Ishikawa (cell line): Measurements from ENCODE around the gene SPRTN.

Experiments used
- CEBPB ChIP-seq: IDR thresholded peaks from 2 replicates; pipeline ENCODE4 v1.6.1; 2012
- CREB1 ChIP-seq: IDR thresholded peaks from 2 replicates; pipeline ENCODE4 v1.6.1; 2012; ENCODE audit warnings: low read depth
- EGR1 ChIP-seq: IDR thresholded peaks from 2 replicates; pipeline ENCODE4 v1.6.1; 2012
- EP300 ChIP-seq: IDR thresholded peaks from 2 replicates; pipeline ENCODE4 v1.6.1; 2012; ENCODE audit warnings: borderline replicate concordance
- FOXM1 ChIP-seq: IDR thresholded peaks from 2 replicates; pipeline ENCODE4 v1.6.1; 2012; ENCODE audit warnings: low read depth, borderline replicate concordance
- MAX ChIP-seq: IDR thresholded peaks from 2 replicates; pipeline ENCODE4 v1.6.1; 2012
- NFIC ChIP-seq: IDR thresholded peaks from 2 replicates; pipeline ENCODE4 v1.6.1; 2012
- RAD21 ChIP-seq: IDR thresholded peaks from 2 replicates; pipeline ENCODE4 v1.6.1; 2012; ENCODE audit warnings: low read depth
- REST ChIP-seq: IDR thresholded peaks from 2 replicates; pipeline ENCODE4 v1.6.1; 2012; ENCODE audit warnings: low read depth, mild to moderate bottlenecking
- TAF1 ChIP-seq: IDR thresholded peaks from 2 replicates; pipeline ENCODE4 v1.6.1; 2012; ENCODE audit warnings: low read depth, mild to moderate bottlenecking
- TCF12 ChIP-seq: IDR thresholded peaks from 2 replicates; pipeline ENCODE4 v1.6.1; 2012; ENCODE audit warnings: low read depth
- TEAD4 ChIP-seq: IDR thresholded peaks from 2 replicates; pipeline ENCODE4 v1.6.1; 2012
- USF1 ChIP-seq: IDR thresholded peaks from 2 replicates; pipeline ENCODE4 v1.6.1; 2012
- YY1 ChIP-seq: IDR thresholded peaks from 2 replicates; pipeline ENCODE4 v1.6.1; 2012; ENCODE audit warnings: low read depth
- ZBTB7A ChIP-seq: IDR thresholded peaks from 2 replicates; pipeline ENCODE4 v1.6.1; 2012; ENCODE audit warnings: low read depth

Gene SPRTN, protein sequence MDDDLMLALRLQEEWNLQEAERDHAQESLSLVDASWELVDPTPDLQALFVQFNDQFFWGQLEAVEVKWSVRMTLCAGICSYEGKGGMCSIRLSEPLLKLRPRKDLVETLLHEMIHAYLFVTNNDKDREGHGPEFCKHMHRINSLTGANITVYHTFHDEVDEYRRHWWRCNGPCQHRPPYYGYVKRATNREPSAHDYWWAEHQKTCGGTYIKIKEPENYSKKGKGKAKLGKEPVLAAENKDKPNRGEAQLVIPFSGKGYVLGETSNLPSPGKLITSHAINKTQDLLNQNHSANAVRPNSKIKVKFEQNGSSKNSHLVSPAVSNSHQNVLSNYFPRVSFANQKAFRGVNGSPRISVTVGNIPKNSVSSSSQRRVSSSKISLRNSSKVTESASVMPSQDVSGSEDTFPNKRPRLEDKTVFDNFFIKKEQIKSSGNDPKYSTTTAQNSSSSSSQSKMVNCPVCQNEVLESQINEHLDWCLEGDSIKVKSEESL

DNA sequence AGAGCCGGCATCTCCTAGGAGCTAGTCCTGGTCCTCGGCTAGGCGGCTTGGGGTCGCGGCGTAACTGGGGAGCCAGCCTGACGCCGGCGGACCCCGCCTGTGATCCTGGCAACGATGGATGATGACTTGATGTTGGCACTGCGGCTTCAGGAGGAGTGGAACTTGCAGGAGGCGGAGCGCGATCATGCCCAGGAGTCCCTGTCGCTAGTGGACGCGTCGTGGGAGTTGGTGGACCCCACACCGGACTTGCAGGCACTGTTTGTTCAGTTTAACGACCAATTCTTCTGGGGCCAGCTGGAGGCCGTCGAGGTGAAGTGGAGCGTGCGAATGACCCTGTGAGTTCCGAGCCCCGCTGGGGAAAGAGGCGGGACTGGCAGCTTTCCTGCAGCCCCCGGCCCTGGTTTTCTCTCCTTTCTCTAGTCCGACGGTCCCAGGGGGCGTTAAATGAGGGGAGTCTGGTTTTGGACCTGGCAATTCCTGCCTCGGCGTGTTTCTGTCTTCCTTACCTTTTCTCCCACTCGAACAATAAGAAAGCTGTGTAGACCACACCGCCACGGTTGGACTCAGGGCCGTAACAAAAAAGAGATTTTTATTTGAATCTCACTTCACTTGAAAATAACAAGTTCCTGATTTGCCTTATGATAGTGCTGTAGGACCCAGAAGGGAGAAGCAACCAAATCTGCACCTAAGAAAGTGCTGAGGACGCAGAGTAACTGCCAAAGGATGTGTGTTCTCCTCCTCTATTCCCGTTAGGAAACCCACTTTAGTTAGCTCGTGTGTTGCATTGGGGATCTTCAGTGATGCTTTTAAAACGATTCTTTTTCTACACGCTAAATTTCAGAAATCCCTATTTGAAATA, at the start of gene SPRTN:
Gene SPRTN (plus strand): TSS at position 24 of the 859 bp plus-strand sequence. CDS start 91 bp downstream, at position 115.
- TF ChIP-seq MAX: peak; percentile 1; the same call in 1 of the 2 replicates
- TF ChIP-seq ZBTB7A: no peak; the same call in 1 of the 2 replicates

DNA sequence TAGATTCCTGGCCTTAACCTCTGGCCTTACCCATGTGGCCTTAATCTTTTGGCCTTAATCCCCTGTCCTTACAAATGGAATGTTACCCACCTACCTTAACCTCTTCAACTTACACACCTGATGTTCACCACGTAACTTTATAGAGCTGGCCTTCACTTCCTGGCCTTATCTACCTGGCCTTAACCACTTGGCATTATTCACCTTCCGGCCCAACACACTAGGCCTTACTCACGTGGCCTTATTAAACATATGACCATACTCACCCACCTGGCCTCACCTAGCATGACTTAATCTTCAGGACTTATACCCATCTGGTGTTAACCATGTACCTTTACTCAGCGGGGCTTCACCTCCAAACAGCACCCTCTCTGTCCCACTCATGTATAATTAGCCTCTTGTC, 42.2 kb upstream of the SPRTN start:
- TF ChIP-seq EP300 (no peak), CEBPB (no peak), CREB1 (no peak), REST (no peak), RAD21 (no peak), NFIC (no peak), ZBTB7A (no peak), TAF1 (no peak), TEAD4 (no peak), YY1 (no peak), FOXM1 (no peak), EGR1 (no peak), TCF12 (no peak), MAX (no peak), USF1 (no peak)

- TF ChIP-seq YY1: no peak
- TF ChIP-seq NFIC: no peak
- TF ChIP-seq ZBTB7A: no peak
- TF ChIP-seq EGR1: no peak
- no peak for TF ChIP-seq FOXM1
Observed at GRCh38 chr1:231301990-231302389, 36.1 kb upstream of the SPRTN start.

DNA sequence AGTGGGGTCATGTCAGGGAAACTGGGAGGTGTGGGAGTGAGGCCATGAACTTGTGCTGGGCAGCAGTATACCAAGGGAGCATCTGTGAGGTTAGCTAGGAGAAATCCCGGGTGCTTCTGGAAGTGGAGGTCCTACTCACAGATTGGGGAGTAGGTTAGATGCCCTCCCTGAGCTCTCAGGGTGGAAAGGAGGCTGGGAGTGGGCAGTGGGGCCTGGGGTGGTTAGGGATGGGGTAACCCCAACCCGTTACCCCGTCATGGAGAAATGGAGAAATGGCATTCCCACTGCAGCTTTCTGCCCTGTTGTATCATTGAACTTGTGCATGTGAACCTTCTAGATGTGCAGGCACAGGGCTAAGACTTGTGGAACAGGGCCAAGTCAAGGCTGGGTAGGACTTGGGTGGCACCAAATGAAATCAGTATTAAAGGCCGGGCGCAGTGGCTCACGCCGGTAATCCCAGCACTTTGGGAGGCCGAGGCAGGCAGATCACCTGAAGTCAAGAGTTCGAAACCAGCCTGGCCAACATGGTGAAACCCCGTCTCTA, 27.6 kb upstream of the SPRTN start:
- no peak for TF ChIP-seq TCF12
- TF ChIP-seq MAX: no peak
- TF ChIP-seq REST: no peak
- no peak for TF ChIP-seq YY1
- no peak for TF ChIP-seq FOXM1
- no peak for TF ChIP-seq NFIC
- TF ChIP-seq EP300: no peak
- TF ChIP-seq CREB1: no peak
- no peak for TF ChIP-seq TEAD4
- no peak for TF ChIP-seq CEBPB
- TF ChIP-seq USF1: no peak
- TF ChIP-seq TAF1: no peak
- TF ChIP-seq ZBTB7A: no peak
- TF ChIP-seq RAD21: no peak
- no peak for TF ChIP-seq EGR1
